ENCODE results near the gene ATG2B. TPM values are rescaled to one million over a fixed set of nuclear protein-coding genes. Genes with fewer than 3 reads are reported as not detected.

Gene ATG2B
- total RNA-seq, 1 experiment from 2014 or later: 11.6 TPM

DNA sequence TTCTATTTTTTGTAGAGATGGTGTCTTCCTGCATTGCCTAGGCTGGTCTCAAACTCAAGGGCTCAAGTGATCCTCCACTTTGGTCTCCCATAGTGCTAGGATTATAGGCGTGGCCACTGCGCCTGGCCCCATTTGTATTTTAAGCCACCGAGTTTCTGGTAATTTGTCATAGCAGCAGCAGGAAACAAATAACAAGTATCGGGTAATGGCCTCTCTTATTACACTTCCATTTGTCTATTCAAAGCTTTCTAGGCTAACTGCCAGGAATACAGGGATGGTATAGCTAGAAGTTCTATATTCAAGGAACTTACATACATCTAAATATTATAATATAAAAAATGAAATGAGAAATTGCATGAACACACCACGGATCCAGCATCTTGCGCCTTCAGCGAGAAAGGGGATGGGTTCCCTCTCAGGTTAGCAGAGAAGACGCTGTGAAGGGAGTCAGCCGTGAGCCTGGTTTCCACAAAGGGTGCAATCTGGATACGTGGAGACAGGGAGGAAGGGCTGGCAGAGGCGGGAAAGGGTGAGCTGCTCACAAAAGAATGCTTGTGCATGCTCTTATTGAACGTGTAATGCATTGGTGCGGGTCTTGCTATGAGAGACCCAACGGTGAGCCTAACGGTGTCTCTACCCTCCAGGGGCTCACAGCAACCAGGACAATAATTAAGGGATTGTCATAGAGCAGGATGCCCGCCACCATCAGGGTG is 97.6 kb downstream of the ATG2B start:
- CTCF ChIA-PET: no interaction called here
- Histone ChIP-seq H3F3A (ENCODE audit: low read length, unreplicated experiment) (no peaks in the 10 kb centered on the region), H3K9me3 (ENCODE audit: low read length) (no peaks in the 10 kb centered on the region), H3K9me2 (replicated peaks; ENCODE audit: low read length) (no peaks in the 10 kb centered on the region), H3K4me2 (ENCODE audit: low read length) (no peak overlapping the region), H3K27ac (ENCODE audit: low read length) (no peak overlapping the region), H2AFZ (ENCODE audit: low read length) (no peak overlapping the region), H3K9ac (ENCODE audit: low read length) (no peak overlapping the region), H4K20me1 (ENCODE audit: low read length) (no peaks in the 10 kb centered on the region), H3K36me3 (ENCODE audit: low read depth, low read length) (no peaks in the 10 kb centered on the region), H3K4me1 (ENCODE audit: insufficient read depth, low read length) (peaks cover 24% of the 10 kb centered on the region), H3K27me3 (ENCODE audit: low read length) (no peaks in the 10 kb centered on the region), H3K79me2 (ENCODE audit: low read length) (no peaks in the 10 kb centered on the region), H3K4me3 (ENCODE audit: low read length) (no peak overlapping the region)
- no TSS peak for BruUV-seq (replicated peaks)
- ATAC-seq (no peak), DNase-seq (no peak)
- intact Hi-C loops (cut with micrococcal nuclease): no loop called here
- TF ChIP-seq EZH2phosphoT487 (IDR thresholded peaks at IDR 0.05; ENCODE audit: borderline replicate concordance, low read length): no peak
- POLR2A ChIA-PET (ENCODE audit: unreplicated experiment): no interaction called here

DNA sequence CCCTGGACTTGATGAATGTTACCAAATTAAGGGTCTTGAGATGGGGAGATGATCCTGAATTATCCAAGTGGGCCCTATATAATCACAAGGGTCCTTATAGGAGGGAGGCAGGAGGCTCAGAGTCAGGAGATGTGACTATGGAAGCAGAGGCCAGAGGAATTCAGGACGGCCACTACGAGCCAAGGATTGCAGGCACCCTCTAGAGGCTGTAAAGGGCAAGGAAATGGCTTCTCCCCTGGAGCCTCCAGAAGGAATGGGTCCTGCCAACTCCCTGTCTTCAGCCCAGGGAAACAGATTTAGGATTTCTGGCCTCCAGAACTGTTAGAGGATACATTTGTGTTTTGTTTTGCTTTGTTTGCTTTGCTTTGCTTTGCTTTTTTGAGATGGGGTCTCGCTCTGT is 98.3 kb downstream of the ATG2B start:
- intact Hi-C loops (cut with micrococcal nuclease): no loop called here
- no peak overlapping the region for H3K4me3 ChIP-seq (ENCODE audit: low read length)
- H3K9me3 ChIP-seq (ENCODE audit: low read length): no peaks in the 10 kb centered on the region
- H3F3A ChIP-seq (ENCODE audit: low read length, unreplicated experiment): no peaks in the 10 kb centered on the region
- H3K4me2 ChIP-seq (ENCODE audit: low read length): no peak overlapping the region
- no peak overlapping the region for H3K27ac ChIP-seq (ENCODE audit: low read length)
- no peaks in the 10 kb centered on the region for H3K27me3 ChIP-seq (ENCODE audit: low read length)
- ATAC-seq (no peak), DNase-seq (peak; percentile 32)
- ChIA-PET POLR2A (ENCODE audit: unreplicated experiment) (no interaction called here), CTCF (no interaction called here)
- BruUV-seq (replicated peaks): no TSS peak
- peaks cover 24% of the 10 kb centered on the region for H3K4me1 ChIP-seq (ENCODE audit: insufficient read depth, low read length)
- no peak overlapping the region for H3K9ac ChIP-seq (ENCODE audit: low read length)
- H4K20me1 ChIP-seq (ENCODE audit: low read length): no peaks in the 10 kb centered on the region
- no peaks in the 10 kb centered on the region for H3K79me2 ChIP-seq (ENCODE audit: low read length)
- H3K36me3 ChIP-seq (ENCODE audit: low read depth, low read length): no peaks in the 10 kb centered on the region
- H3K9me2 ChIP-seq (replicated peaks; ENCODE audit: low read length): no peaks in the 10 kb centered on the region
- TF ChIP-seq EZH2 (IDR thresholded peaks at IDR 0.05; ENCODE audit: low read length, unreplicated experiment) (no peak), EZH2phosphoT487 (IDR thresholded peaks at IDR 0.05; ENCODE audit: borderline replicate concordance, low read length) (no peak)
- TF ChIP-seq, protein P1, sequence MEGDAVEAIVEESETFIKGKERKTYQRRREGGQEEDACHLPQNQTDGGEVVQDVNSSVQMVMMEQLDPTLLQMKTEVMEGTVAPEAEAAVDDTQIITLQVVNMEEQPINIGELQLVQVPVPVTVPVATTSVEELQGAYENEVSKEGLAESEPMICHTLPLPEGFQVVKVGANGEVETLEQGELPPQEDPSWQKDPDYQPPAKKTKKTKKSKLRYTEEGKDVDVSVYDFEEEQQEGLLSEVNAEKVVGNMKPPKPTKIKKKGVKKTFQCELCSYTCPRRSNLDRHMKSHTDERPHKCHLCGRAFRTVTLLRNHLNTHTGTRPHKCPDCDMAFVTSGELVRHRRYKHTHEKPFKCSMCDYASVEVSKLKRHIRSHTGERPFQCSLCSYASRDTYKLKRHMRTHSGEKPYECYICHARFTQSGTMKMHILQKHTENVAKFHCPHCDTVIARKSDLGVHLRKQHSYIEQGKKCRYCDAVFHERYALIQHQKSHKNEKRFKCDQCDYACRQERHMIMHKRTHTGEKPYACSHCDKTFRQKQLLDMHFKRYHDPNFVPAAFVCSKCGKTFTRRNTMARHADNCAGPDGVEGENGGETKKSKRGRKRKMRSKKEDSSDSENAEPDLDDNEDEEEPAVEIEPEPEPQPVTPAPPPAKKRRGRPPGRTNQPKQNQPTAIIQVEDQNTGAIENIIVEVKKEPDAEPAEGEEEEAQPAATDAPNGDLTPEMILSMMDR (conservative IDR thresholded peaks at IDR 0.05; ENCODE audit: low read depth, low read length): peak; percentile 44
- H2AFZ ChIP-seq (ENCODE audit: low read length): no peak overlapping the region

DNA sequence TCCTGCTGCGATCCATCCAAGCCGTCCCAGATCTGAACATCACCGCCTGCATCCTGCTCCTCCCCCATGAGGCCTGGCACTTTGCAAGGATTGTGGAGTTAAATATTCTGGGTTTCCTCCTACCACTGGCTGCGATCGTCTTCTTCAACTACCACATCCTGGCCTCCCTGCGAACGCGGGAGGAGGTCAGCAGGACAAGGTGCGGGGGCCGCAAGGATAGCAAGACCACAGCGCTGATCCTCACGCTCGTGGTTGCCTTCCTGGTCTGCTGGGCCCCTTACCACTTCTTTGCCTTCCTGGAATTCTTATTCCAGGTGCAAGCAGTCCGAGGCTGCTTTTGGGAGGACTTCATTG is 99.0 kb downstream of the ATG2B start:
- POLR2A ChIA-PET (ENCODE audit: unreplicated experiment): no interaction called here
- no peak overlapping the region for H3K27ac ChIP-seq (ENCODE audit: low read length)
- CTCF ChIA-PET: no interaction called here

More for the DNA sequence above, 99.0 kb downstream of the ATG2B start:
- Histone ChIP-seq H3K4me2 (ENCODE audit: low read length) (no peak overlapping the region), H3F3A (ENCODE audit: low read length, unreplicated experiment) (no peaks in the 10 kb centered on the region), H3K9ac (ENCODE audit: low read length) (no peak overlapping the region), H4K20me1 (ENCODE audit: low read length) (no peaks in the 10 kb centered on the region), H3K4me1 (ENCODE audit: insufficient read depth, low read length) (peaks cover 17% of the 10 kb centered on the region), H3K79me2 (ENCODE audit: low read length) (no peaks in the 10 kb centered on the region), H3K4me3 (ENCODE audit: low read length) (no peak overlapping the region), H2AFZ (ENCODE audit: low read length) (no peak overlapping the region), H3K9me3 (ENCODE audit: low read length) (no peaks in the 10 kb centered on the region), H3K27me3 (ENCODE audit: low read length) (no peaks in the 10 kb centered on the region), H3K36me3 (ENCODE audit: low read depth, low read length) (no peaks in the 10 kb centered on the region), H3K9me2 (replicated peaks; ENCODE audit: low read length) (no peaks in the 10 kb centered on the region)
- no peak for ATAC-seq
- no peak for DNase-seq
- no TSS peak for BruUV-seq (replicated peaks)
- intact Hi-C loops (cut with micrococcal nuclease): no loop called here
- TF ChIP-seq EZH2 (IDR thresholded peaks at IDR 0.05; ENCODE audit: low read length, unreplicated experiment): no peak
- TF ChIP-seq, protein P1 (conservative IDR thresholded peaks at IDR 0.05; ENCODE audit: low read depth, low read length): no peak
- no peak for TF ChIP-seq EZH2phosphoT487 (IDR thresholded peaks at IDR 0.05; ENCODE audit: borderline replicate concordance, low read length)
